ENCODE measurements around the gene PTPRR. TPM values are rescaled to one million over a fixed set of nuclear protein-coding genes. Genes with fewer than 3 reads are reported as not detected.
A peak's percentile ranks its signal among the peaks of the same experiment; 100 is the strongest.

The PTPRR gene, protein sequence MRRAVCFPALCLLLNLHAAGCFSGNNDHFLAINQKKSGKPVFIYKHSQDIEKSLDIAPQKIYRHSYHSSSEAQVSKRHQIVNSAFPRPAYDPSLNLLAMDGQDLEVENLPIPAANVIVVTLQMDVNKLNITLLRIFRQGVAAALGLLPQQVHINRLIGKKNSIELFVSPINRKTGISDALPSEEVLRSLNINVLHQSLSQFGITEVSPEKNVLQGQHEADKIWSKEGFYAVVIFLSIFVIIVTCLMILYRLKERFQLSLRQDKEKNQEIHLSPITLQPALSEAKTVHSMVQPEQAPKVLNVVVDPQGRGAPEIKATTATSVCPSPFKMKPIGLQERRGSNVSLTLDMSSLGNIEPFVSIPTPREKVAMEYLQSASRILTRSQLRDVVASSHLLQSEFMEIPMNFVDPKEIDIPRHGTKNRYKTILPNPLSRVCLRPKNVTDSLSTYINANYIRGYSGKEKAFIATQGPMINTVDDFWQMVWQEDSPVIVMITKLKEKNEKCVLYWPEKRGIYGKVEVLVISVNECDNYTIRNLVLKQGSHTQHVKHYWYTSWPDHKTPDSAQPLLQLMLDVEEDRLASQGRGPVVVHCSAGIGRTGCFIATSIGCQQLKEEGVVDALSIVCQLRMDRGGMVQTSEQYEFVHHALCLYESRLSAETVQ
- polyA plus RNA-seq (ENCODE audit: insufficient read length) = 0.60 TPM
- long read RNA-seq, donor 1 = 0 reads
- long read RNA-seq, donor 2 = 0 reads
- long read RNA-seq, donor 3 = 0 reads
- long read RNA-seq, donor 4 = 0 reads
- long read RNA-seq, donor 5 = 0 reads
- long read RNA-seq, donor 6 = 0 reads
- long read RNA-seq, donor 7 = 0 reads
- long read RNA-seq, donor 8 = 0 reads

DNA sequence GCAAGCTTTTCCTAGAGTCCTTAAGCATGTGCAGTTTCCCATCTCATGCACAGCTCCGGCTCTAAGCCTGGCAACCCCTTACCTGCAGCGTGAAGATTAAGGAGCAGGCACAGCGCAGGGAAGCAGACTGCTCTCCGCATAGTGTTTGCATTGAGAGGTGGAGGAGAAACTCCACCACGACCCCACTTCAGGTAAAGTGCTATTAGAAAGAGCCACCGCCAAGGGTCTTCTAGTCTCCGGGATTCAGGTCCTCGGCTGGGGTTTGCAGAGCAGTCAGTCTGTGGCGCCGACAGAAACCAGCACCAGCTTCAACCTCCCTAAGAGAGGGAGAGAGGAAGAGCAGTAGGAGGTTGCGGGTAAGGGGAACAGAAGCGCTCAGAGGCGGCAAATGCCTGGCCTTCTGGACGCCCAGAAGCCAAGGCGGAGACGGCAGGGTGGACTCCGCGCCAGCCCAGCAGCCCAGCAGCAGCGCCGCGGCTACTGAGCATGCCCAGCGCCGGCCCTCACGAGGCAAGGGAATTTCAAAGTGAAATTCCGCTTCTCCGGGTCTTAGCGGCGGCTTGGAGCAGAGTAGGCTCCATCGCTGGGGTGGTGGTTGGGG is at the start of gene PTPRR:
Gene PTPRR (minus strand): TSS at position 488 of the 601 bp plus-strand sequence. CDS start 348 bp downstream, at position 140.
- no peak for DNase-seq

DNA sequence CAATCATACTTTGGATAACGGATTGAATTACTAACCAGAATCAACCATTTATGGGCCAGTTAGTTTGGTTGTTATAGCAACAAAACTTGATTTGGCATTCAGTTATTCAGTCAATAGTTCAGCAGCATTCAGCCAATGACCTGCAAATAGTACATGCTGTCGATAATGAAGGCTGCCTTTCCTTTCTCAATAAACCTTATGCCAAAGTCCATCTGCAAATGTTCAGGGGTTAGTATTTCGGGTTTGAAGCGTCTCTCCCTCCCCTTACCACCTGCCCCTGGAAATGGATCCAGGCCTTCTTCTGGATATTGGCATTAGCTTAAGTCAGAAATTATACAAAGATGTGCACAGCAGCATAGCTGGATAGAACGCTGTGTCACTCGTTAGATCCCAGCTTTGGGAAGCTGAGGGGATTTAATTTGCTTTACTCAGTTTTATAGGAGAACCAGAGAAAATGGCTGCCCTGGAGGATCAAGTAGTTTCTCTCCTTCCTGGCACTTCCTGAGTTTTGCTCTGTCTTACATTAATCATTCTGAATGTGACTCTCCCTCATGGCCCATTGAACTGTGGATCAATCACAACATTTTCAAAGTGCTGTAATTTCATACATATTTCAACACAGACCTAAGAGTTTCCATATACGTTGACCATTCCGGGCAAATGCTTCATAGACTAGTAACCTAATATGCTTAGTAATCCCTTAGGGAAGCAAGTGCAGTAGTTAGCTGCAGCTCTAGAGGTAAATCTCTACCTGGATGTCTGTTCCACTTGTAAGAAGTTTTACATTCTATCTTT is 46.7 kb upstream of the PTPRR start:
- no peak for DNase-seq

DNA sequence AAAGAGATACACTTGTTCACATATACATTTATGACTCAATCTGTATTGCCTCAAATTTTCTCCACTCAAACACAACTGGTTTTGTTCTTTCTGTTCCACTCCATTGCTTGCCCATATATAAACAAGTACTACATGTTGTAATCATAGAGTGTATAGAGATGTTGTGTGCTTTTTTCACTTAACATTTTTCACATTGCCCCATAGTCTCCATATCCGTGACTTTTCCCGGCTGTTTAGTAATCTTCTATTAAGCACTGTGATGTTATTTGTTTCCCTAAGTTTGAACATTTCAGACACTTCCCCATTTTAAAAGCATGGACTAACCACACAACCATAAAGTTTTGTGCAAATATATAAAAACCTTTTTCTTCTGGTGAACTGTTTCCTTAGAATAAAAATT is 45.5 kb upstream of the PTPRR start:
- DNase-seq = no peak

- no peak for DNase-seq
Observed at GRCh38 chr12:70964867-70965510, 44.5 kb upstream of the PTPRR start.

- DNase-seq = no peak
Observed at GRCh38 chr12:70963081-70963660, 42.6 kb upstream of the PTPRR start.

DNA sequence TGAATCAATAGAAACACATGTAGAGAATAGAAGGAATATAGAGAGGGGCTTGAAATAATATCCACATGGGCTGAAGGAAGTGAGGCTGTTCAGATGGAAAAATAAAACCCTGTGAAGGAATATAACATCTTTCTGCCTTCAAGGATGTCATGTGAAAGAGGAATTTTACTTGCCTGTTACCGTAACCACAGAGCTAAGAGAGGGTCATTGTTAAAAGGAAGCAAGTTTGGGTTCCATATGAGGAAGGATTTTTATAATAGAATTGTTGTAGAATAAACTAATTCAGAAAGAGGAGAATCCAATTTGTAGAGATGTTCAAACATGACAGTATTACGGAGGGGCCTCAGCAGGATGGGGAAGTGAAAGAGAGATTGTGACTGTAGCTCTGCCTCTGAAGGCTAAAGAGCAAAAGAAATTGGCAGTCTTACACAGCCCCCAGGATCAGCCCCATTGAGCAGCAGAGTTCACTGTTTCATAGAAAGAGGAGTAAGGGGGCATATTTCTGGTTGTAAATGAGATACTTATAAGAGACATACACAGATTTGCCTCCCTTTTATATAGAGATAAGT is 41.8 kb upstream of the PTPRR start:
- no peak for DNase-seq

DNA sequence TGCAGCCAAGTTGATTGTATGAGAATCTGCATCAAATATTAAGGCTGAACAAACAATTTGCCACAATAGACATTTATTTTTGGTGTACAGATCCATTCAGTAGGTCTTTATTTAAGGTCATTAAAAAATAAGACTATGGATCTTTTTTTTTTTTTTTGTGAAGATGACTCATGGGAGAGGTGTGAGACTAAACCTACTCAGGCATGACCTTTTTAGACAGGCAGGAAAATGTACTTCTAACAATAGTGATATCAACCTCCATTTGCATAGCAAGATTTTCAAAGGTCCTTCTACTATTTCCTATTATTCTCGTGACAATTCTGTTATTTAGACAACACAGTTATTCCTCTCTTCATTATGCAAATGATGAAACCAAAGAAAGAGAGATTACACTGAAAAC is 39.9 kb upstream of the PTPRR start:
- DNase-seq = no peak

GRCh38 chr12:70955415-70955814 is 34.9 kb upstream of the PTPRR start:
- no peak for DNase-seq

DNA sequence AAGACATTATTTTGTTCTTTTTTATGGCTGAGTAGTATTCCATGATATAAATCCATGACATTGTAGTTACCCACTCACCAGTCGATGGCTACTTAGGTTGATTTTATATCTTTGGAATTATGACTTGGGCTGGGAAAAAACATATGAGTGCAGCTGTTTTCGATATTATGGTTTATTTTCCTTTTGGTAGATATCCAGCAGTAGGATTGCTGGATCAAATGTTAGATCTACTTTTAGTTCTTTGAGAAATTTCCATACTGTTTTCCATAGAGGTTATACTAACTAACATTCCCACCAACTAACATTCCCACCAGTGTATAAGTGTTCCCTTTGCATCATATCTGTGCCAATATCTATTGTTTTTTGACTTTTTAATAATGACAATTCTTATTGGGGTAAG is 29.9 kb upstream of the PTPRR start:
- no peak for DNase-seq

GRCh38 chr12:70948976-70949336 is 28.4 kb upstream of the PTPRR start:
- DNase-seq = no peak

GRCh38 chr12:70948236-70948975 is 27.9 kb upstream of the PTPRR start:
- DNase-seq = no peak

DNA sequence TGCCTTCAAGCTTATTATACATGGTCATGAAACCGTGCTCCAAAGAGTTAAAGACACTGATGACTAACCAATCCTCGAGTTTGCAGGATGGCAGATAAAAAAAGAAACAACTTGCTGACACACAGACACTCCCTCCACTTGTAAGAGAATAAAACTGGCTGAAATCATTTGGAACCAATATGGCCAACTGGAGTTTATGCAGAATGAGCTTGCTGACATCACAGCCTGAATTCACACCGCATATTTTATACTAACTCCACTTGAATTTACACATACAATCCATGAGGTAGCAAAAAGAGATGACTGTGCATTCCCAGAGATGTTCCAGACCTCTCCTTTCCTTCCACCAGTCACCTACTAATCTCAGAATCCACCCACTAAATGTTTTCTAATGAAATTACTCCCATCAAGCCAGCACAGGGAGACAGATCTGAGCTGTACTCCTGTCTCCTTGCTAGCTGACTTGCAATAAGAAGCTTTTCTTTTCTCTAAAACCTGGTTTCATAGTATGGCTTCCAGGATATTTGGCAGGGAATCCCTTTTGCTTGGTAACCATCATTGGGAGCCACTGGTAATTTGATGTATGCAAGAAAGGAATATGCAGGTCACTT is 15.8 kb upstream of the PTPRR start:
- DNase-seq = no peak

- no peak for DNase-seq
Observed at GRCh38 chr12:70933133-70933532, 12.6 kb upstream of the PTPRR start.

DNA sequence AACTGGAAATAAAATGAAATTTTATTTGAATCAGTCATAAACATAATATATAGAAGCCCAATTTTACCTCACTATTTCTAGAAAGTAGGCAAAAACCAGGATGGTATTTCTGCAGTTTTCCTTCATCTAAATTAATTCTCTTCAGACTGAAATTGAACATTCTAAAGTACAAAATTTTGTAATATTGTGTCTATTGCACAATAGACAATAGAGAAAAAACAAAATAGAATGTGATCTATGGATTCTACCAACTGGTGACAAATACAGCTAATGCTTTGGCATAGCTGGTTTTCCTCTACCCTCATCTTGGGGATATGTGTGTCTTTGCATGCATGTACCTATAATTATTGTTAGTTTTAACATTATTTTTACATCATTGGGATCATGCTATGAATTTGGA is 8.5 kb upstream of the PTPRR start:
- DNase-seq = no peak

DNA sequence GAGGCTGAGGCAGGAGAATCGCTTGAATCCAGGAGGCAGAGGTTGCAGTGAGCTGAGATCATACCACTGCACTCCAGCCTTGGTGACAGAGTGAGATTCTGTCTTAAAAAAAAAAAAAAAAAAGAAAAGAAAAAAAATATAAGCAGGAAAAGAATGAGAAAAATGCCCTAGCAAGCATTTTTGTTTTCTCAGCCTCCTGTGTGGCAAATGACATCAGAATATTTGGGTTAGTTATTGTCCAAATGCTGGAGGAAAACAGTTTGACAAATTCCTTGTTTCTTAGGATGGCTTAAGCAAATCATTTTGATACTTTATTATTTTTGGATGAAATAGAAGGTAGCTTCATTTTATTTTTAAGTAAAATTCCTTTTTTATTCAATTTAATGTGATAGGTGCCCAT is 7.5 kb upstream of the PTPRR start:
- DNase-seq = no peak

GRCh38 chr12:70927356-70927755 is 6.8 kb upstream of the PTPRR start:
- DNase-seq = no peak

DNA sequence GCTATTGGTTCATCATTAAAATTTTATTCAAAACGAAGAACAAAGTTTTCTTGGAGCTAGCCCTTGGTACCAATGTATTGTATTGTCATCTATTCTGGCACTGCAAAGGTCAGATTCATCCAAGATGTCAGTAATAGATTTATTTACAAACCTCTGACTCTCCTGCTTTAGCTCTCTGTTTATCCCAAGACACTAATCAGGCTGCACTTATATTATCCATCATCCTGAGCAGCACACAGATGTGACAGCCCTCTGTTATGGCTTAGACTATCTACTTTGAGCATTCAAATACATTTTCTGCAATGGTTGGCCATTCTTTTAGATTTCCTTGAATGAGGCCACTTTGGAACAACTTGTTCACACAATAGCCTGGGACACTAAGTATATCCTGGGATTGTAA is 5.0 kb upstream of the PTPRR start:
- DNase-seq = no peak

DNA sequence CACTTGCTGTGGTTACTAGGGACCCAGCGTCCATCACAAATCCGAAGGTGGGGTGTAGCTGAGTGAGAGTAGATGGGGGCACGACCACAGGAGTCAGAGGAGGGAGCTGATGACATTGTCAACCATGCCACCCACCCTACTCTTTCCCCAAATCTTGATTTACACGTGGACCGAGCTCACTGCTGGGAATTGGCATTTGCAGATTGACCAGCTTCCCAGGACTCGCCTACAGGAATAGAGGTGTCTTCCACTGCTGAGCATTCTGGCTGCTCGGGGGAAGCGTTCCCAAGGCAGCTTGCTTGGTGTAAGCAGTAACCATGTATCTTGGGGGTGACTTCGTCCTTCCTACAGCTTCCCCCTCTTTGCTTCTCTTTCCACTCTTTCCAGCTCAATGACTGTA is 353 bp upstream of the PTPRR start:
- DNase-seq = no peak

DNA sequence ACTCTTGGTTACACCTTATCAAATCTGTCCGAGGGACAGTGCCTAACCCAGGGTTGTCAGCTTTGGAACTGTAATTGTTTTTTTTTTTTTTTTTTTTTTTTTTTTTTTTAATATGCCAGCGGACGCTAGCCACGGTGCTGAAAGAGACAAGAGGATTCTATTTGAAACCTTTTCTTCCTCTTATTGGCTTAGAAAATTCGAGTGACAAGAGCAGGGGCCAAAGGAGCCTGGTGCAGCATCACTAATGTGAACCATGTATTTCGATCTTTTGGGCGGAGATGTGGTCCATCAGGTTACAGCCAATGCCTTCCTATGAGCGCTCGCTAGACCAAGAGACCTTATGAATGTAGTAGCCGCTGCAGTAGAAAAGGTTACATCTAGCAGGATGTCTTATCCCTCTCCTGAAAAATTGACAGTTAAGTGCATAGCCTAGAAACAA is 922 bp downstream of the PTPRR start:
- DNase-seq = peak; percentile 46

DNA sequence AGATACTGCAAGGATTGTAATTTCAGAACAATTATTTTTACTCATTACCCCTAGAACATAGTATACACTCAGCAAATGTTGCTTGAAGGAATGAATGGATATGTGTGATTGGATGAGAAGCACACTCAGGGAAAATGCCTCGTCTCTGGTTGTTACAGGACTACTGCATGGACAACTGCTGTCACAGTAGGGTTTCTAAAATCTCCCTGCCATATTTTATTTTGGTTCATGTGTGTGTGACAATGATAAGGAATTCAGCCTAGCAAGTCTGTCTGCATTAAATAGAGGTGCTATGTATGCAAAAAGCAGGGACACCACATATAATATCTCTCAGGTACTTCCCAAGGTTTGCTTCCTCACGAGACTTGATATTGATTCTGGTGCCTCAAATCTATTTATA is 1.4 kb downstream of the PTPRR start:
- DNase-seq = no peak

Measured in left kidney (tissue), 8 donors.